Fibroblast of skin of left biceps (primary cell): Measurements from ENCODE around the gene IL17RD.

Experiments
- DNase-seq, 2 experiments: peaks; one replicate each; pipeline ENCODE4 v3.0.0-alpha.2; 2013; ENCODE audit warnings: low read depth in 2 of 2

IL17RD gene

DNA sequence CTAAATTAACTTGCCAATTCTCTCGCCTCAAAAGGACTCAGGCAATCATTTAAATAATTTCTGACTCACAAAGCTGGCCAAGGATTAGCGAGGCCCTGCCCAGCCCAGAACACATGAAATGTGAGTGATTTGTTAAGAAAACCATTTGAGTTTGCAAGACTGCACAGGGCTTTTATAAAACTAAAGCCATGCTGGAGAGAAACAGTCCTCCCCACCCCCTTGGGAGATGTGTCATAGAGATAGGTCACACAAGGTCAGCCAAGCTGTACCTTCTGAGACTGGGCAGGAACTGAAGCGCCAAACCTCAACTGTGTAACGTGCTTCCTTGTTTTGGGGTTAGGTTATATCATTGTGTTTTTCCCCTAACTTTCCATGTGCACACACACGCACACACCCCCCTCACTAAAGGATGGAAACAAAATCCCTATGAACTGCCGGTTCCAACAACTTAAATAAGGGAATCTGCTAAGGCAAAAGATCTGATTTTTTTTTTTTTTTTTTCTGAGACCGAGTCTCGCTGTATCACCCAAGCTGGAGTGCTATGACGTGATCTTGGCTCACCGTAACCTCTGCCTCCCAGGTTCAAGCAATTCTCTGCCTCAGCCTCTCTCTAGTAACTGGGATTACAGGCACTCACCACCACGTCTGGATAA lies 96.6 kb downstream of the IL17RD start:
- DNase-seq = peak; percentile 63 to 71

GRCh38 chr3:57066471-57066870 lies 98.7 kb downstream of the IL17RD start:
- DNase-seq = no peak

DNA sequence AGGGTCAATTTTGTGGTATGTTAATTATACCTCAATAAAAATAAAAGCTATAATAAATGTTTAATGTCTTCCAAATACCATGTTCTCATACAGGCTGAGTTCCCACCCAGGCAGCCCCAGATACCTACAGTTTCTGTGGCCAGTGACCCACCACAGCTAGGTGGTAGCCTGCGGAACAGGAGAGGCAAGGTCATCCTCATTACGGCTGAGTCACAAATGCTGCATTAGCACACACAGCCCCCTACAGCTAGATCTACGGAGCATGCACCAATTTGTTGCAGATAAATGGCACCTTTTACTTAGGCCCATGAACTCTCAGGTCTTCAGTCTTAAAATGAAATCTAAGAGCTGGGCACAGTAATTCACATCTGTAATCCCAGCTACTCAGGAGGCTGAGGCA lies 99.6 kb downstream of the IL17RD start:
- no peak for DNase-seq

- no peak for DNase-seq
Measured at GRCh38 chr3:57064572-57064971, 100.6 kb downstream of the IL17RD start.

GRCh38 chr3:57064001-57064400 lies 101.2 kb downstream of the IL17RD start:
- DNase-seq = no peak

DNA sequence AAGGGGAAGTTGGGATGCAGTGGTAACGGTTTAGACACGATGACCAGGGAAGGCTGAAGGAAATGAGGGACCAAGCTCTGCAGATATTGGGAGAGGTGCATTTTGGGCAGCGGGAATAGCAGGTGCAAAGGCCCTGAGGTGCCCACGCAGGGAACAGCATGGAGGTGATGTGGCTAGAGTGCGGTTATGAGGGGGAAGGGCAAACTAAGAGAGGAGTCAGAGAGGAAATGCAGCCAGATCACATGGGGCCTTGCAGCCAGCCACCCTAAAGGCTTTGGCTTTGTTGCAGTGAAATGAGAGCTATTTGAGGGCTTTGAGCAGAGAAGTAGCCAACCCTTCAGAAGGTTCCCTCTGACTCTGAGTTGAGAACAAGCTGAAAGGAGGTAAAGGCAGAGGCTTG lies 102.1 kb downstream of the IL17RD start:
- no peak for DNase-seq

DNA sequence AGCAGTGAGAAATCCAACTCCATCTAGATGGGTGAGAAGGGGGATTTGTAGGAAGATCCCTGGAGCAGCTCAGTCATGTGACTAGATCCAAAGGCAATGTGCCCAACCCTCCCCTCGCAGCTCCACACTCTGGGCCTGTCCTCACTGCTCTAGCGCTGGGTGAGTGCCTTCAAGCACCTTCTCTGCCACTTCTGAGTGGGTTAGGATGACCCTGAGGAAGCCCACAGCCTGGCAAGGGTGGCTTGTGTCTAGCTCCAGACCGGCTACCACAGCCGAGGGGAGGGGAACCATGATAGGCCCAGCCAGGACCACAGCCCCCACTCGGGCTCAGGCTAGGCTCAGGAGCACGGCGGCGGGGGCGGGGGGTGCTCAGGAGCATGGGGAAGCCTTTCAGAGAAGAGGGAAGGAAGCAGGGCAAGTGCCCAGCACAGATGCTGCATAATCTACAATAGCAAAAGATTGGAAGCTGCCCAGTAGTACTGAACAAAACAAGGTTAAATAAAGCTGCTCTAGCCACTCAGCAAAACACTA lies 103.0 kb downstream of the IL17RD start:
- no peak for DNase-seq

DNA sequence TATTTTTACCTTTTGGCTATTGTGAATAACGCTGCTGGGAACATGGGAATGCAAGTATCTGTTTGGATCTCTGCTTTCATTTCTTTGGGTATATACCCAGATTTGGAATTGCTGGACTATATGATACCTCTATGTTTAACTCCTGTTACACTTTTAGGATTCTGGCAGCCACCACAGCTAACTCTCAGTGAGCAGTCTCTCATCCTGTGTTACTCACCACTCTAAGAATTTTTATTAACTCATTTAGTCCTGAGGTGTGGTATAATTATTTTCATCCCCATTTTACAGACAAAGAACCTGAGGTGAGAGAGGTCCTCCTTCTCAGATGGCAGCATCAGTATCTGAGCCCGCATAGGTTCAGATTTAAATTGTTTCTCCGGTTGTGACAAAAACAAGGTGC lies 103.6 kb downstream of the IL17RD start:
- DNase-seq = no peak

DNA sequence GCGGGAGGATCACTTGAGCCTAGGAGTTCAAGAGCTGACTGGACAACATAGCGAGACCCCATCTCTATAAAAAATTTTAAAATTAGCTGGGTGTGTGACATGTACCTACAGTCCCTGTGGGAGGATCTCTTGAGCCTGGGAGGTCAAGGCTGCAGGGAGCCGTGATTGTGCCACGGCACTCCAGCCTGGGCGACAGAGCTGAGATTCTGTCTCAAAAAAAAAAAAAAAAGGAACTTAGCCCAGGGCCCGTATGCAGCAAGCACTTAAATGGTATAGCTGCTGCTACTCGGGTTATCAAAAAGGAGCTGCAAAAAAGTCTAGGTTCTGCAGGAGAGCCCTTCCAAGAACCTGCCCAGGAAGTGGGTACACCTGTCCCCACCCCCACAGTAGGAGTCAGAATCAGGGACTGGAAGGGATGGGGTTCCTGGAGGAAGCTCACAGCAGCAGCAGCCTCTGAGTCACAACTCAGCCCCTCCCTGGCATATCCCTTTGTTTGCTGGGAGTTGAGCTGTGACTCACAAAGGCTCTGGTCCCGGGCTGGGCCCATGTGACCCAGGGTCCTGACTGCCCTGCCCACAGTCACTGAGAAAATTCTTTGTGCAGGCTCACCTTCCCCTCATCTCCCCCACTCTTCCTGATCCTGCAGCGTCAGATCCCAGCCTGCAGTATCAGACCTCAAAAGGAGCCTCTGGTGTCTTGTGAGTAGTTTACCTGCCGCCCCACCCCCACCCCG lies 104.9 kb downstream of the IL17RD start, which contains the start of gene SPATA12:
TSS of gene SPATA12 (plus strand) at position 576 of the 733 bp plus-strand sequence. CDS start 13,031 bp downstream, outside the sequence.
- peak in 1 of 2 experiments; percentile 29 for DNase-seq

GRCh38 chr3:57059411-57059810 lies 105.7 kb downstream of the IL17RD start:
- no peak for DNase-seq

DNA sequence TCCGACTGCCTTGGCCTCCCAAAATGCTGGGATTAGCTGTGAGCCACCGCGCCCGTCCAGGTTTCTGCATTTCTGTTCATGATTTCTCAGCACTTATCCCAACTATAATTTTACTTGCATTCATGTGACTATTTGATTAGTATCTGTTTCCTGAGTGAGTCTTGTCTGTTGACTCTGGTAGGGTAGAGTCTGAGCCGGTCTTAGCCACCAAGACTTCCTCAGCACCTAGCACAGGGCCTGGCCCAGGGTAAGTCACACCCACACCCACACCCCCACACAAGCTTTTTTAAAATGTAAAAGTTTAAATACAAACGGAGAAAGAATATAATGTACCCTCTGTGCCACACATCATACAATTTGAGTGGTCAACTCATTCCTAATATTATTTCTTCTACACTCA lies 107.8 kb downstream of the IL17RD start:
- DNase-seq = no peak

GRCh38 chr3:57053122-57053521 lies 112.0 kb downstream of the IL17RD start:
- no peak for DNase-seq

GRCh38 chr3:57052662-57053061 lies 112.5 kb downstream of the IL17RD start:
- DNase-seq = no peak

DNA sequence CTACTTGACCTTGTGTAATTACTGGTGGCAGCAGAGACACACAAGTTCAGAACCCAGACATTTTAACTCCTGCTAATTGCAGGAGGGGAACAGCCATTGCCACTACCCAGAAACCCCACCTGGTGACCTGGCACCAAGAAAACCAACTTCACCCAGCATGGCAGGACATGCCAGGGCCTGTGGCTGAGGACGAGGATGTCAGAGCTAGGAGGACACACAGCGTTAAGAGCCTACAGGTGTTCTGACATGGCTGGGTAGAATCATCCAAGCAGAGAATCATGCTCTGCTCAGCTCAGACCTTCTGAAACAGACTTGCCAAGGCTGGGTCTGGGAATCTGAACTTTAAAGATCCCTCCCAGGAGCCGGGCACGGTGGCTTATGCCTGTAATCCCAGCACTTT lies 116.4 kb downstream of the IL17RD start:
- DNase-seq = no peak

- DNase-seq = peak; percentile 64 to 67
Measured at GRCh38 chr3:57048052-57048671, 117.0 kb downstream of the IL17RD start.

DNA sequence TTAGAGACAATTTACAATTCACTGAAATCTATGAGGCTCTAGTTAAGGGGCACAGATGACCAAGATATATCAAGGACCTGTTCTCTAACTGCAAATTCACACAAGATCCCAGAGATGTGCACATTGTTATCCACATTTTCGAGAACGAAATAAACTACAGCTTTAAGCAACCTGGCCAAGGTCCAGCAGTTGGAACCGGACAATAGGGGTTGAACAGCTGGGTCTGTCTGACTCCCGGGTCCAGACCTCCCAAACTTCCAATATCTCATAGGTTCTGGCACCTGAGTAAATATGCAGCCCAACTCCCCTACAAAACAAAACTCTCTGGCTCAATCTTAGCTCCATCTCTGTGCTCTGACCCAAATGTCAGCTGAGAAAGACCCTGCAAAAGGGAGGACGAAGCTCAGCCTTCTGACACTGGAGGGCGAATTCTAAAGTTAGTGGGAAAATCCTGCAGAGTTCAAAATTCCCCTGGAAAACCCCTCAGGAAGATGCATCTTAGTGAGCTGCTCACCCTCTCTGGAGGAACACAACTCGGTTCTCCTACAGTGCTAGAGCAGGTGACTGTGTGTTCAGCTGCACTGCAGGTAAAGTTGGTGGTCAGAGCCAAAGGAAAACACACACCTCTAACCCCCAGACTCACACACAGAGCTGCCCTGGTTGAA lies 118.9 kb downstream of the IL17RD start:
- no peak for DNase-seq

DNA sequence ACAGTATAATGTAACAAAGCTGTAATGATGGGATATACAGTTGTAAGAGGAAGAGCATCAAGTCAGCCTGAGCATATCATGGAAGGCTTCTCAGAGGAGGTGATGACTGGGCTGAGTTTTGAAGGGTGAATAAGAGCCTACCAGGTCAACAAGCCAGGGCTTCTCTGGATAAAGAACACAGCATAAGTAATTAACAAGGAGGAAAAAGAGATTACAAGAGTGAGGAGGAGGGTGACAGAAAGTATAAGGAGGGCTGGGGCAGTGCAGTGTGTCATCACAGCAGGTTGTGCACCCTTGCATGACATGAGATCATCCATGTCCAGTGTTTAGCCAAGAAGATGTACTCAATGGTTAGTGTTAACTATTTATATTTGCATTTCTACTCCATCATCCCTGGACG lies 121.6 kb downstream of the IL17RD start:
- no peak for DNase-seq

DNA sequence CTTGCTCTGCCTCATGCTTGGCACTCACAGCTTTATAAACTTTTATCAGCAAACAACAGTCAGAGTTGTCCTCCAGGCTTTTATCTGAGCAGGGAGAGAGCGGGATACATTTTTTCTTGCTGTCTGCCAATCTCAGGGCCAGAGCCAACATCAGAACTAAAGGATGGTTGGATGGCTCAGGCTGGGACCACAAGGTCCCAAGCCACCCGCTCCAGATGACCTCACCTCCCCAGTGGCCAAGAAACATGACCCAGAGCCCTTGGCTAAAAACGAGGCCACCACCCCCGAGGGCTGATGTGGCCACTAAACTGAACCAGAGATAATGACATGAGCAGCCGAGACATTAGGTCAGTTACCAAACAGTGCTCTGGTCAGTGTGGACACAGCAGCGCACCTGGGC lies 123.5 kb downstream of the IL17RD start:
- DNase-seq = no peak
